HepG2 (cell line): ENCODE data around the gene LZTS2. TPM values are rescaled to one million over a fixed set of nuclear protein-coding genes. Genes with fewer than 3 reads are reported as not detected.

Experiments used
- AKNA ChIP-seq: sonication (generic); formaldehyde crosslinking; IDR thresholded peaks from 2 replicates; pipeline ENCODE4 v1.4.0; 2020; ENCODE audit warnings: missing genetic modification reagents, borderline replicate concordance
- ETS1 ChIP-seq: sonication (generic); formaldehyde crosslinking; IDR thresholded peaks from 2 replicates; pipeline ENCODE4 v1.4.0; 2020; ENCODE audit warnings: missing genetic modification reagents
- HIVEP1 ChIP-seq: sonication (generic); formaldehyde crosslinking; IDR thresholded peaks from 2 replicates; pipeline ENCODE4 v1.4.0; 2020; ENCODE audit warnings: mild to moderate bottlenecking, missing genetic modification reagents
- MAFF ChIP-seq: IDR thresholded peaks from 2 replicates; pipeline ENCODE4 v1.6.1; 2011; ENCODE audit warnings: low read depth, low read length, improper control_type of control experiment
- MTA1 ChIP-seq: sonication (generic); formaldehyde crosslinking; IDR thresholded peaks from 2 replicates; pipeline ENCODE4 v1.4.0; 2020; ENCODE audit warnings: missing genetic modification reagents, mild to moderate bottlenecking, borderline replicate concordance
- PCBP2 ChIP-seq: fragments of 200-400 bp; formaldehyde crosslinking; optimal IDR thresholded peaks from 2 replicates; pipeline ENCODE3; 2018; ENCODE audit warnings: low read length, low read depth; ENCODE audit not compliant: poor library complexity, severe bottlenecking
- REXO4 ChIP-seq: sonication (generic); formaldehyde crosslinking; IDR thresholded peaks from 2 replicates; pipeline ENCODE4 v1.8.0; 2022; ENCODE audit warnings: missing genetic modification reagents, mild to moderate bottlenecking, borderline replicate concordance
- SKIL ChIP-seq: sonication (generic); formaldehyde crosslinking; IDR thresholded peaks from 2 replicates; pipeline ENCODE4 v1.8.0; 2022; ENCODE audit warnings: missing genetic modification reagents, mild to moderate bottlenecking, moderate library complexity, borderline replicate concordance
- WIZ ChIP-seq: sonication (generic); formaldehyde crosslinking; IDR thresholded peaks from 2 replicates; pipeline ENCODE4 v1.5.1; 2020; ENCODE audit warnings: mild to moderate bottlenecking, missing genetic modification reagents
- ZHX2 ChIP-seq, 2 experiments: sonication (generic) in 1 of 2; formaldehyde crosslinking in 1 of 2; IDR thresholded peaks; 2 replicates each; pipeline versions ENCODE4 v1.6.1 to v1.9.0; 2014 to 2022; ENCODE audit warnings: antibody characterized with exemption in 1 of 2, borderline replicate concordance in 1 of 2, inconsistent platforms in 1 of 2, low read depth in 1 of 2, missing genetic modification reagents in 1 of 2
- ZNF251 ChIP-seq: sonication (generic); formaldehyde crosslinking; IDR thresholded peaks from 2 replicates; pipeline ENCODE4 v1.9.0; 2021; ENCODE audit warnings: mild to moderate bottlenecking, missing genetic modification reagents
- ZNF282 ChIP-seq: fragments of 450-650 bp; IDR thresholded peaks from 2 replicates; pipeline ENCODE4 v1.6.1; 2018; ENCODE audit not compliant: partially characterized antibody
- ZNF615 ChIP-seq: sonication (generic); formaldehyde crosslinking; IDR thresholded peaks from 2 replicates; pipeline ENCODE4 v1.5.0; 2020; ENCODE audit warnings: mild to moderate bottlenecking, missing genetic modification reagents, borderline replicate concordance
- polyA plus RNA-seq, 8 experiments: library from polyadenylated mRNA; depleted of rRNA in 3 of 8; stranded (reverse) in 7 of 8; unstranded in 1 of 8; fragments of >200 nt; fragmentation: Illumina TruSeq in 4 of 8; extraction: Trizol in 4 of 8; gene quantifications; 2 replicates each; pipeline versions ENCODE4 v1.2.1 to v1.2.3, GENCODE V29; 2011 to 2016; ENCODE audit warnings: low read depth in 4 of 8, missing spikeins in 1 of 8, mixed read lengths in 1 of 8; ENCODE audit not compliant: insufficient read depth in 1 of 8
- total RNA-seq, 5 experiments: library from RNA; depleted of rRNA; stranded (reverse); fragments of >200 nt; fragmentation: Illumina TruSeq; extraction: Trizol; gene quantifications; 2 replicates each; pipeline ENCODE4 v1.2.3, GENCODE V29; 2016; ENCODE audit warnings: low read depth in 1 of 5

The LZTS2 gene
- total and polyA plus RNA-seq, 2 of the 13 experiments (the other 11 are each of a cell fraction or from before 2014, with no cell fraction given), result 43.6 to 65.6 TPM

GRCh38 chr10:100996678-100997359 is 2.8 kb upstream of the LZTS2 start (continued):
- TF ChIP-seq ZNF282 (no peak), ETS1 (no peak), SKIL (CRISPR knock-in tag) (no peak), WIZ (CRISPR knock-in tag) (0 out of 2 replicates have a peak, but pooled peaks have one; percentile 7), ZHX2 (IDR thresholded peaks at IDR 0.05; ENCODE audit: low read depth) (no peak), ZHX2 (CRISPR knock-in tag; IDR thresholded peaks at IDR 0.05; ENCODE audit: borderline replicate concordance) (no peak), ZNF251 (CRISPR knock-in tag) (0 out of 2 replicates have a peak, but pooled peaks have one; percentile 68), MAFF (no peak), ZNF615 (0 out of 2 replicates have a peak, but pooled peaks have one; percentile 18), MTA1 (CRISPR knock-in tag) (no peak), PCBP2 (no peak), REXO4 (CRISPR knock-in tag) (no peak), AKNA (CRISPR knock-in tag) (no peak), HIVEP1 (no peak; the same call in 1 of the 2 replicates)
